HG02885 (cell line): Measurements from ENCODE around the gene PDE6A.

Source experiments
- ATAC-seq: cut with Tn5 transposase; IDR thresholded peaks from one replicate; pipeline ENCODE4 v1.9.1; 2021; ENCODE audit warnings: mild to moderate bottlenecking; ENCODE audit not compliant: unreplicated experiment, poor library complexity

PDE6A gene

DNA sequence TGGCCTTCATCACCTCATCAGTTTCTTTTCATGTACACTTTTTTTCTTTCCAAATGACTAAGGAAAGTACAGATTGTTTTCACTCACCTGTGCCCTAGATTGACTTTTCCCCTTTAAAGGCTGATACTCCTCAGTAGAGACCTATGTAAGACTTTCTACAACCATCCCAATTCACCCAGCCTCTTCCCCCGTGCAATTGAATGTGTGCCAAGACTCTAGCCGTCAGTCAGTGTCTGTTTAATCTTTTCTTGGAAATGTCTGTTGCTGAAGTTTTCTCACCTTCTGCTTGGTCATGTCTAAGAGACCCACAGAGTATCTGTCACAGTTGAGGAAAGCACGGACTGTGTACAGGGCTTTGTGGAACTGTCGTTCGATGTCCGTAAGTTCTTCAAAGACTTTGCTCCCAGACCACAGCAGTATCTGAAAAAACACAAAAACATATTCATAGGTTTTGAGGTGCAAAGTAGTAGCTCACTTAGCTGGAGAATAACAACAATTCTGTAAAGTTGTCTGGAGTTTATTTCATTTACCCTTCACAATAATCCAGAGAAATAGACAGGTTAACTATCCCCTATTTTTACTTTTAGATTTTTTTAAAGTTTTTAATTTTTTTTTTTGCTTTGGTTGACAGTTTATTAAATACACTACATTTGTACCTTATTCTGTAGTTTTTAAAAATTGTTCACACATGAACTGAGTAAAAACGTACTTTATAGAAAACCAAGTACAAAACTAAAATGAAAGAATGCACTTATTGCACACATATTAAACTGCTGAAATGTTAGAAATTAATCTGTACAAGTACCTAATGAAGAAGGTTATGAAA lies 13.6 kb downstream of the PDE6A start:
- ATAC-seq: no peak

DNA sequence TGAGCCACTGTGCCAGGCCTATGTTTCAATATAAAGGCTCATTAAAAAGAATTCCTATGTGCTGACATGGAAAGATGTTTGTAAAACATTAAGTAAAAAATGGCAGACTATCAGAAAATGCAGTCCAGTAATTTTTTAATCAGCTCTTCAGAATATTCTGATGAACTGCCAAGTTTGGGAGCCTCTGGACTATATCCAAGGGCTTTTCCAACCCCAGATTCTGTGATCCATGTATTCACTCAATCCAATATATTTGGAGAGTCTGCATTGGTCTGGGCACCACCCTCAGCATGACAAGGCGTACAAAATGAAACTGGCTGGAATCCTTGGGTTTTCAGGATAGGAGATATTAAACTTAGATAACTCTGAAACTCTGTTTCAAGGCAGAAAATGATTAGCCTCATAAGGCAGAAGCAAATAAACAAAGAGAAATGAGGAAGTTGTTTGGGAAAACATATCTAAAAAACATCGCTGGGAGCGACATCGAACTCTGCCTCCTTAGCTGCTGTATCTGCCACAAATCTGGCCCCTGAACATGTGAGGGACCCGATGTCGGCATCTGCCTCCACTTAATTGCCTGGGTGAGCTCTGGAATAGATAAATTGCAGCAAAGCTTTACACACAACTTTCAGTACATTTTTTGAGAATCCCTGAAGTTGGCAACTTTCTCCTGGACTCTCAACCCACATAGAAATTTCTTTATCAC lies 14.4 kb downstream of the PDE6A start:
- no peak for ATAC-seq

DNA sequence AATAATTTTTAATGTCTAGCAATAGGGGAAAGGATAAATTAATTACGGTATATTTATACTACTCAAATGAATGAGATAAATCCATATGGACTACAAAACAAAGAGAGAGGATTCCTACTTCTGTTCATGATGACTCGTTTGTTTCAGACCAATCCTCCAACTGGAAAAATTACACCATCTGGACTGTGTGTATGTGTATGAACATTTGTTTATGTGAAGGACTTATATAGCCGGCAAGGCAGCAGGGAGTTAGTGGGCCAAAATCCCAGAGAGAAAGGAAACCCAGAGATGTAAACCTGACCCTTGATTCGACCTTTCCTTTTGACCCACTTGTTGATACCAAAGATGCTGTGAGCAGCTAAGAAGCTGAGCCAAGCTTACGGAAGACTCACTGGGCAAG lies 20.1 kb downstream of the PDE6A start:
- ATAC-seq: no peak

DNA sequence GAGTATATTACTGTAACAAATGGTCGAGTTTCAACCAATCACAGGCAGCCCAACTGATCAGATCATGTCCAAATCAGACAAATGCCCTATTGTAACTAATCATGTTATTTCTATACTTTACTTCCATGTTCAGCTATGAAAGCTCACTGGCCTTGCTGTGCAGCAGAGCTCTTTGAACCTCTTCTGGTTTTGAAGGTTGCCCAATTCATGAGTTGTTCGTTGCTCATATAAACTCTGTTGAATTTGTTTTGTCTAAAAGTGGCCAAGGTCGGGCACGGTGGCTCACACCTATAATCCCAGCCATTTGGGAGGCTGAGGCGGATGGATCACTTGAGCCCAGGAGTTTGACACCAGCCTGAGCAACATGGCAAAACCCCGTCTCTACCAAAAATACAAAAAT lies 21.6 kb downstream of the PDE6A start:
- ATAC-seq: no peak

DNA sequence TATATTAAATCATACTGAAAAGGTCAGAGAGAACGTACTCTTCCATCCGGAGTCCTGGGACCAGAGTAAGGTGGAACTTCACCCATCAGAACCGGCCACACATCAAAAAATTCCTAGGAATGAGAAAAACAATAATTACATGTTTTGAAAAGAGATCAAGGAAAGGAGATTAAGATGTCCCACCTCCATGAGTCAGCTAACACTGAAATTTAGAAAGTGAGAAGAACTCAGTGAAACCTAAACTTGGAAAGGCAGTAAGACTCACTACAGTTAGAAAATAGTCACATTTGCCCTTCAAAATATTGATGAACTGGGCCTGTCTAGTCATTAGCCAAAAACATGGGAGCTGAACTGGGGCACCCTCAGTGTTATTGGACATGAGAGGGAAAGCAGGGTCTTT lies 23.0 kb downstream of the PDE6A start:
- no peak for ATAC-seq

DNA sequence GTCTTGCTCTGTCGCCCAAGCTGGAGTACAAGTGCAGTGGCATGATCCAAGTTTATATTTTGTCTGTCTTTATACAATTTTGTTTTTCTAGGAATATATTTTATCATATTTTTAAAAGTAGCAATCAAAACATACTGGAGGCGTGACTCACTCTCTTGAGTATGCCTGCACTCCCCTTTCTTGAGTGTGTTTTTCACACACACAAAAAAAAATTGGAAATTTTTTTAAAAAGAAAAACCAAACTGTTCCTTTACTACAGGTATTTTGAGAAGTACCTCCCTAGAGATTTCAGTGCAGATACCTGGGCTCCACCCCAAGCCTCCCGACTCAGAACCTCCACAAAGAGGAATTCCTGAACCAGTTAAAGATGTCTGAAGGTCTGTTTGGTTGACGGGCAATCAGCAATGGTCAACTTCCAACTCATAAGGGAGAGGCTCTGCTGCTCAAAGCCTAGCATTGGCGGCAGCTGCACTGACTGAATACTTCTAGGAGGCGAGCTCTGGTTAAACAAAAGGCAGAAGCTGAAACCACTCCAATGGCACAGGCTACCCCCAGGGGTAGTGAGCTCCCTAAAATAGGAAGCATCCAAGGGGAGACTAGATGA lies 27.4 kb downstream of the PDE6A start:
- ATAC-seq: no peak

DNA sequence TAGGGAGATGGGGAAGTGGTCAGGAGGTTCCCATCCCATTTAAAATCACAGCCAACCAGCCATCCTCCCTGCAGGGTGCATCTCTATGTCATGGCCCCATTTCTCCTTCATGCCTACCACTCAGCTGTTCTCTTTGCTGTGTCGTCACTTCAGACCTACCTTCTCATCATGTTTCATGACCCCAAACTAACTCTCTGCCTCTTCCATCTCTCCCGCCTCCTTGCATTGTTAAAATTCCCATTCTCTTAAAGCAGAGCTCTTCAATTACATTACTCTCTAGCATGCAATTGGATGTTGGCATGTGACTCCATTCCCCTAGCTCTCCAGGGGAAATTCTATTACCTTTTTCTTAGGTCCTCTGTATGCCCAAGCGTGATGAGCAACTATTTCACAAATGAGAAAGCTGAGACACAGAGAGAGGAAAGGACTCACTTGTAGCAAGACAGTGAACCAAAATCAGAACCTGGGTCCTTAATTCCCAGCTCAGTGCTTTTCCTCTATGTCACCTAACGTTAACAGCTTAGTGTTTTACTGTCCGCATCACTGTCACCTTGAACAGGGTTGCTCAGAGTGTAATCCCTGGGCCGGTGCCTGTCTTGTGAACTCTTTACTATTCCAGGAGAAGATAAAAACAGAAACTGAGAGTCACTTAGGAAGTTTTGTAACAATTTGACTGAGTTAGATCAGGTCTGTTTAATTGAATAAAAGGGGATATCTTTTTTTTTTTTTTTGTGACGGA lies 28.1 kb downstream of the PDE6A start:
- no peak for ATAC-seq

DNA sequence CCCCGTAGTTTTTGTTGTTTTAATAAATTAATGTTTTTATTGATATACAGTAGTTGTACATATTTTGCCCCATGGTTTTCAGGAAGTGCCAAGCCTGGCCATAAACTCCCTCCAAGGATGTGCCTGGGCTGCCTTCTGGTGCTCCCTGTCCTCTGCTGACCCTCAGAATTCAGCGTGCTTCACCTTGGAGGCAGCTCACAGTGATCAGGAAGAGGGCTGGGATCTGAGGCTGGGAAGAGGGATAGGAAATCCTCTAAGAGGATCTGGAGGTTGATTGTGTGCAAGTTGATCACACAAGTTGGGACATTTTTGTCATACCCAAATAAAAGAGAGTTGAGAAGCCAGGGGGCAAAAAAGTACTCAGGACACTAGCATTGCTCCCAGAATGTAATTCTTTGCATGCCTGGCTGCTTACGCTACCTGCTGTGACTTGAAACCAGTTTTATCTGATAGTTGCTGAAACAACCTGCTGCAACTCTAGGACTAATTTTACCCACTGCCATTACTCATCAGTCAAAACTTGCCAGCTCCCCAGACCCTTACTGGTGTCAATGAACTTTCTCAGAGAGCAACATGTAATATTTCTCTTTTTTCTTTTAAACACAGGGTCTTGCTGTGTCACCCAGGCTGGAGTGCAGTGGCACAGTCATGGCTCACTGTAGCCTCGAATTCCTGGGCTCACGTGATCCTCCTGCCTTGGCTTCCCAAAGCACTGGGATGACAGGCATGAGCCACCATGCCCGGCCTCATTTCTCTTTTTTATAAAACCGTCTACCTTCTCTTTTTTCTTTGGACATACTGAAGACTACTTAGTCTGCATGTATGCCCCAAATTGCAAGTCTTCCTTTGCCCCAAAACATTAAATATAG lies 29.0 kb downstream of the PDE6A start:
- no peak for ATAC-seq

DNA sequence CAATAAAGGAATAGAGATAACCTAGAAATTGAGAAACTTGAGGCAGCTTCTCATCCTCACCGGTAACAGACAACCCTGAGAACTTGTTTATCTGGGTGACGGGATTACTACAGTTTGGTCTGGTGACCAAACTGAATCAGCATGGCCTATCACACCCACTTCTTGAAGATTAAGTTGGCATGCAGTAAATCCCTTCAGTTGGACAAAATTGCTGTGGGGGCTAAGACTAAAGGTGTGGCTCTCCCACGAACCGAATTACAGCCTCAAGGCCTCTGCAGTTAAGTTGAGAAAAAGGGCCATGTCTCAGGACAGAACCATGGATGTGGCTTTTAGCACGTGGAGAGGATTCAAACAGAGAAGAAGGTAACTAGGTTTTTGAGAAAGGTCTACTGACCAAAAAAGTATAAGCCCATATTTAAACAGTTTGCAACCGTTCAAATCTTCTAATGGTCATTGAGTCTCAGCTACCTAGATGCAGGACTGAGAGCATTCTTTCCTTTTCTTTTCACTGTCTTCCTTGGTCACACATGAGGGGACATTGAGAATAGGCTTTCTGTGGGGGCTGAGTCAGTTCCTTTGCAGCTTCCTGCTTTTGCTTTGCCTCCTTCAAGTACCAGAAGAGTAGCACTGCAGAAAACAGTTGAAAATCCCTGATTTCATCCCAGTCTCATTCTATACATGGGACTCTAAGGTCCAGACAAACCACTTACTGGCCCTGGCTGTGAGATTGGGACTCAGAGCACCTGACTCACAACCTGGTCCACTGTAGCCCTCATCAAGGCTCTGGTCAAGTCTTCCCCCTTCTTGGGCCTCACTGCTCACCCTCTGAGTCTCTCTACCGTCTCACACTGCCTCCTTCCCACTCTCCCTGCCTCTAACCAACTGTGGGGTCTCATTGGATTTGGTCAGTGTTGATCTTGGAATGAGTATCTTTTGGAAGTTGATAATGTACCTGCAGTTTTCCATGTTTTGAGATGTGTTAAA lies 30.9 kb downstream of the PDE6A start:
- no peak for ATAC-seq

DNA sequence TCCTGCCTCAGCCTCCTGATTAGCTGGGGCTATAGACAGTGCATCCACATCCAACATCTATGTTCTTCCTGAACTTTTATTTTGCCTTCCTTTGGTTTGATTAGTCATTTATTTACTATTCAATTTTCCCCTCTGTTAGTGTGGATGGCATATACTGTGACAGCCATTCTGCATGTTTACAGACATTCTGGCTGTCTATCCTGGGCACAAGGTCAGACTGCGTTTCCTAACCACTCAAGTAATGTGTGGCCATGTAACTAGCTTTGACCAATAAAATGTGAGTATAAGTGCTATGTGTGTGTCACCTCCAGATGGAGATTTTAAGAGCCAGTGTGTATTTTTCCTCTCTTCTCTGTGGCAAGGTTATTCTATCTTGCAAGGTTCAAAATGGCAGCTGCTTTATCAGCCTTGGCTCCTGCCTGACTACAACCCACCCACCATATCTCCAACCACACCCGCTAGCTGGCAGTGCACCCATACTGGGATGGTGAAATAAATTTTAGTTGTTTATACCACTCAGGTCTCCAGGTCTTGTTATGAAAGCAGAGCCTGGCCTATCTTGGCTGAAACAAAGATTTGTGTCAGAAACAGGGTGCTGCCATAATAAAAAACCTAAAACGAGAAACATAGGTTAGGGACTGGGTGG lies 32.2 kb downstream of the PDE6A start:
- ATAC-seq: no peak

DNA sequence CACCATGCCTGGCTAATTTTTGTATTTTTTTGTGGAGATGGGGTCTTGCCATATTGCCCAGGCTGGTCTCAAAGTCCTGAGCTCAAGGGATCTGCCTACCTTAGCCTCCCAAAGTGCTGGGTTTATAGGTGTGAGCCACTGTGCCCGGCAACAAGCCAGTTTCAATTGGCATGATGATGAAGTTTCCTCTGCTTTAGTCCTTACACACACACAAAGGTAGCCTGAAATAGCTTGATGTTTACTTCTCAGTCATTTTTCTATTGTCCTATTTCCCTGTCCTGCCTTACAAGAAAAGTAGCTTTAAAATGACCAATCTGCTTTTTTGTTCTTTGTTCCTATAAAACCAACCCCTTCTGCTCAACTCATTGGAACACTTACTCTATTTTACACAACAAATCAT lies 33.6 kb downstream of the PDE6A start:
- ATAC-seq: no peak

DNA sequence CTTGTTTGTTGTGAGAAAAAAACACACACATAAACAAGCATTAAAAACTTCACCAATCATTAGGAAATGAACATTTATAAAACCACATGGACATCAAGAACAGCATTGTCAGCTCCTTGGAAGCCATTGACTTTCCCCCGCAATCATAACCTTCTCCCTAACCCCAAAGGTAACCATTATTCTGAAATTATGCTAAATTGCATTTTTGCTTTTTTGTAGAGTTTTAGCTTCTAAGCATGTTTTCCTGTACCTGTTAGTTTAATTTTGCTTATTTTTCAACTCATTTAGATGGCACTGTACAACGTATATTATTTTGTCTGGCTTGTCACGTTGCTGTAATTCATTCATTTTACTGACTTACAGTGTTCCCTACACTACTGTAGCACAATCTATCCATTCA lies 36.8 kb downstream of the PDE6A start:
- ATAC-seq: no peak

DNA sequence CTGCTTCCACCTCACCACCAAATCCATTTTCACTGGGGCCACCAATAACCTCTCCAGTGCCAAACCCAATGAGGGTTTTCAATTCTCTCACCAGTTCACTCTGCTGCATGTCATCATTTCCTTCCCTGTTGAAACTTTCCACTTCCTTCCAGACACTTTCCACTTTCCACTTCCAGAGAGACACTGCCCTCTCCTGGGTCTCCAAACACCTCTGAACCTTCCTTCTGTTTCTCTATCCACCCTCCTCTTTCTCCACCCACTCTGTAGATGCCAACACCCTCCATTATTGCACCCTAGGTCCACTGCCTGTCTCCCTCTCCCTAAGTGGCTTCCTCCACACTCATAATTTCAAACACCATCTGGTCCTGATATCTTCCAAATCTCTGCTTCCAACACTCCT lies 39.6 kb downstream of the PDE6A start:
- no peak for ATAC-seq

DNA sequence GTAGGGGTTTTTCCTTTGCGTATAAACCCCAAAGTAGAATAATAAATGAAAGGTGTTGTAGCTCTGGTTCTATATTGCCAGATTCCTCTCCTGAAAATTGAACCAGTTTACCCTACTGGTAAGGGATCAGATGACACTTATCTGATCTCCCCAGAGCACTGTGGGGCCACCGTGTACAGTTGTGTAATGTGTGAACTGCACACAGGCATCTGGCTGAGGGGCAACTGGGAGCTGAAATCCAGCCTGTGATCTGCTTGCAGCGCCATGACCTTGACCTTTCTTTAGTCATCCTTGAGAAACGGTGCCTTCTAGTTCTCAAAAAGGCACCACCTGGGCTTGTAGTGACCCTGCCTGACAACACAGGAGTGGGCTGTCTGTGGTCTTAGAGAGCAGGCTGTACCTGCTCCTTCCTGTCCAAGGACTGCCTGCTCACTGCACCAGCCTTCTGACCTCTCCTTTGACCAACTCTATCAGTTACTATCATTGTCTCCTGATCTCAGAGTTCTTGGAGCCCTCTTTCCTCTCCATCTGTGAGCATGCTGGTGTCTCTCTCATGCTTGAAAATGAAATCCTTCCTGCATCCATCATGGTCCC lies 40.2 kb downstream of the PDE6A start:
- ATAC-seq: no peak

DNA sequence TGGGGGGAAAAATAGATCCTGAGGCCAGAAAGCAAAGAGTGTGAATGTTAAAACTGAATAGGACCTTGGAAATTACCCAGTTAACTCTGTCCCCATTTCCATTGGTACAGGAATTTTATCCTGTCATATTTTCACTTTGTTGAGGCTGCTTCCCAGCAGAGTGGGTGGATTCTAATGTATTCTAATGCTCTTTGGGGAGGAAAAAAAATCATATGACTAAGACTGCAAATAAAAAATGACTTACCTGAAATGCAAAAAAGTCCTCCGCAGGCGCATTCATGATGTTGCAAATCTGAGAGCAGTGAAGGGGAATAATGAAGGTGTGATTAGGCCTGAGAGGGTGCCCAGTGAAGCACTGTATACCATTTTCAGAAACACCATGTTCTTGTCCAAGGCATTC lies 41.2 kb downstream of the PDE6A start:
- ATAC-seq: no peak

DNA sequence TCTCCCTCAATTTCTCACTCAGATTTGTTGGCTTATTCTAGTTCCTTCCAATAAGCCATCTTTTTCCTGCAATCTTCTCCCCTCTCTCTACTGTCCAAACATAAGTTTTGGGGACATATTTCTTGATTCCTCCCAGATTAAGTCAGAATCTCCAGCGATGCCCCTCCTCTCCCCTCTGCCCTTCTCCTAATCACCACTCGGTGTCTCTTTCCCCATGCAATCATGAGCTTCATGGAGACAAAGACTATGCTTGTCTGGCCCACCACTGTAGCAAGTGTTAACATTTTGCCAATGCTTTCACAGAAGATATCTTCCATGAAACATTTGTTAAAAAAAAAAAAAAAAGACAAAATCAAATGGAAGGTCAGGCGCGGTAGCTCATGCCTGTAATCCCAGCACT lies 42.4 kb downstream of the PDE6A start:
- ATAC-seq: no peak

DNA sequence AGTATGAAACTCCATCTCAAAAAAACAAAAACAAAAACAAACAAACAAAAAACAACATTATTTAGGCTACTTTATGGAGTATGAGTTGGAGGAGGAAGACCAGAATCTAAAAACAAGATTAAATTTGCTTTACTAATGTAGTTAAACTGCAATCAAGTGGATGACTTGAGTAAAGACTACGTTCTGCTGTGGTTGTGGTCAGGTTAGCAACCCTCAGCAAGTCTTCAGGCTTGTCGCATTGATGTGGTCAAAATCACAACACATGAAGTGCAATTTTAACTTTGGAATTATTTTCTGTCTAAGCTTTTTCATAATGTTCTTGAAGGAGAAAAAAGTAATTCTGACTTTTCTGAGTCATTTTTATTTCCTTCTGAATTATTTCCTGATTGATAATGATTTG lies 43.1 kb downstream of the PDE6A start:
- no peak for ATAC-seq

DNA sequence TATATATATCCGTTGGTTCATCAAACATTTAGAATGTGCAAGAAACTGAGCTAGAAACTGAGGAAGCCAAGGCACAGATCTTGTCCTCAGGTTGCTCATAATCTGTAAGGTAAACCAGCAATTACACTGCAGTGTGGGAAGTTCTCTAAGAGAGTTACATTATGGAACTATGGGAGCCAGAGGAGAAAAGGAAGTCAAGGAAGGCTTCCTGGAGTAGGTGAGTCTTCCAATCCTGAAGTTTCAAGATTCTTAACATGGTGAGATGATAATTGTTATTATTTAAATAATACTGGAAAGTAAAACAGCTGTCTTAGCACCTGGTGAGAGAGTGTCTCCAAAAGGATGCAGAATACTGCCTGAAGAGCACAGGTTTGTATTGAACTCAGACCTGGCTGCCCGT lies 44.2 kb downstream of the PDE6A start:
- no peak for ATAC-seq
